HUES6 (cell line): ENCODE results near the gene NRXN3.

Experiments
- H3K27ac ChIP-seq: 2 replicates; pipeline ENCODE4 v1.7.0; 2013; ENCODE audit warnings: low read depth, mild to moderate bottlenecking, low read length, inconsistent platforms
- H3K27me3 ChIP-seq: 2 replicates; pipeline ENCODE4 v1.6.1; 2013; ENCODE audit warnings: low read length; ENCODE audit not compliant: control insufficient read depth, insufficient read depth
- H3K36me3 ChIP-seq: 2 replicates; pipeline ENCODE4 v1.6.1; 2013; ENCODE audit warnings: low read length; ENCODE audit not compliant: control insufficient read depth, insufficient read depth
- H3K4me1 ChIP-seq: 2 replicates; pipeline ENCODE4 v1.6.1; 2013; ENCODE audit warnings: low read length; ENCODE audit not compliant: control insufficient read depth, insufficient read depth
- H3K4me3 ChIP-seq: 2 replicates; pipeline ENCODE4 v1.5.1; 2013; ENCODE audit warnings: low read depth, low read length
- H3K9ac ChIP-seq: one replicate; pipeline ENCODE4 v1.6.1; 2013; ENCODE audit warnings: mild to moderate bottlenecking, low read length
- H3K9me3 ChIP-seq: 2 replicates; pipeline ENCODE4 v1.6.1; 2013; ENCODE audit warnings: low read depth, low read length; ENCODE audit not compliant: control insufficient read depth, insufficient read depth

Gene NRXN3

GRCh38 chr14:78848234-78848820 lies 678.2 kb downstream of the NRXN3 start:
- Histone ChIP-seq H3K9me3 (peaks cover 5% of the 10 kb centered on the region; the same call in 1 of the 2 replicates), H3K9ac (no peak overlapping the region), H3K4me3 (no peak overlapping the region), H3K4me1 (peaks cover 18% of the 10 kb centered on the region), H3K27ac (no peak overlapping the region), H3K36me3 (no peaks in the 10 kb centered on the region), H3K27me3 (no peaks in the 10 kb centered on the region)

DNA sequence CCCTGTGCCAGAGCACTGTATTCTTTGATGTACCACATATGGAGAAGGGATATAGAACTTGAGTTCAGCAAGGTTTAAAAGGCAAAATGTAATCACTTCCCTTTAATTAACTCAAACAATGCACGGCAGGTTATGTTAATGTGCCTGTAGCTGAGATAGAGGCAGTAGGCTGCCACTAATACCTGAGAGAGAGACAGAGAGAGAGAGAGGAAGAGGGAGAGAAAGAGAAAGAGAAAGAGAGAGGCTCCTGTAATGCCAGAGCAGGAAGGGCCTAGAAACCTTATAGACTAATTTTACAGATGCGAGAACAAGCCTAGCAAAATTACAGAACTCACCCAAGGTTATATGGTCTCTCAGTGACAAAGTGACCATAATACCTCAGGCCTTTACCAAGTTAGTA lies 679.8 kb downstream of the NRXN3 start:
- no peaks in the 10 kb centered on the region for H3K27me3 ChIP-seq
- H3K4me1 ChIP-seq: peaks cover 18% of the 10 kb centered on the region
- no peaks in the 10 kb centered on the region for H3K9me3 ChIP-seq
- H3K36me3 ChIP-seq: no peaks in the 10 kb centered on the region
- H3K27ac ChIP-seq: no peak overlapping the region
- H3K9ac ChIP-seq: no peak overlapping the region
- H3K4me3 ChIP-seq: no peak overlapping the region; the same call in 1 of the 2 replicates

- H3K9me3 ChIP-seq: no peaks in the 10 kb centered on the region
- H3K4me3 ChIP-seq: no peak overlapping the region
- H3K36me3 ChIP-seq: no peaks in the 10 kb centered on the region
- H3K9ac ChIP-seq: no peak overlapping the region
- no peaks in the 10 kb centered on the region for H3K27me3 ChIP-seq
- peaks cover 18% of the 10 kb centered on the region for H3K4me1 ChIP-seq
- no peak overlapping the region for H3K27ac ChIP-seq
These were observed 681.0 kb downstream of the NRXN3 start for GRCh38 chr14:78851189-78851588.

- Histone ChIP-seq H3K4me1 (peaks cover 18% of the 10 kb centered on the region), H3K27me3 (no peaks in the 10 kb centered on the region), H3K4me3 (no peak overlapping the region), H3K9ac (no peak overlapping the region), H3K9me3 (no peaks in the 10 kb centered on the region), H3K36me3 (no peaks in the 10 kb centered on the region), H3K27ac (no peak overlapping the region)
These were observed 681.9 kb downstream of the NRXN3 start for GRCh38 chr14:78852040-78852439.

DNA sequence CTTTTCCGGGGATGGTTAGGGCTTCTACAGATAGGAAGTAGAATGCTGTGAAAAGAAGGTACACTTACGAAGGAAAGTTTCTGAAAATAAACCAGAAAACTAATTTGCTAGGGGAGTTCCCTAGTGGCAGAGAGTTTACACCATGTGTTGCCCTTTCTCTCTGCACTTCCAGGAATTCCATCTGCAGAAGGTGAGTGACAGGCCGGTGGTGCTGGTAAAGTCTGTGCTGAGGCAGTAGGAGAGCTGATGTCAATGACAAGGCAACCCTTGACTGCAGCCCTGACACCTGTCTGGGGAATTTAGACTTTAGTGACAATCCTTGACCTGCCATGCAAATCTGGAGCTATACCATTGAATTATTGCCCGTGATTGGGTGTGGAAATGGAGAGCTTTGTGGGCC lies 687.8 kb downstream of the NRXN3 start:
- H3K27me3 ChIP-seq: no peaks in the 10 kb centered on the region
- H3K9ac ChIP-seq: no peak overlapping the region
- H3K36me3 ChIP-seq: no peaks in the 10 kb centered on the region
- H3K4me1 ChIP-seq: no peaks in the 10 kb centered on the region
- H3K9me3 ChIP-seq: no peaks in the 10 kb centered on the region
- no peak overlapping the region for H3K27ac ChIP-seq
- no peak overlapping the region for H3K4me3 ChIP-seq

- Histone ChIP-seq H3K27ac (no peak overlapping the region), H3K9ac (no peak overlapping the region), H3K4me1 (peaks cover under 1% of the 10 kb centered on the region; the same call in 1 of the 2 replicates), H3K9me3 (no peaks in the 10 kb centered on the region), H3K4me3 (no peak overlapping the region), H3K27me3 (no peaks in the 10 kb centered on the region), H3K36me3 (no peaks in the 10 kb centered on the region)
These were observed 693.0 kb downstream of the NRXN3 start for GRCh38 chr14:78863143-78863542.

DNA sequence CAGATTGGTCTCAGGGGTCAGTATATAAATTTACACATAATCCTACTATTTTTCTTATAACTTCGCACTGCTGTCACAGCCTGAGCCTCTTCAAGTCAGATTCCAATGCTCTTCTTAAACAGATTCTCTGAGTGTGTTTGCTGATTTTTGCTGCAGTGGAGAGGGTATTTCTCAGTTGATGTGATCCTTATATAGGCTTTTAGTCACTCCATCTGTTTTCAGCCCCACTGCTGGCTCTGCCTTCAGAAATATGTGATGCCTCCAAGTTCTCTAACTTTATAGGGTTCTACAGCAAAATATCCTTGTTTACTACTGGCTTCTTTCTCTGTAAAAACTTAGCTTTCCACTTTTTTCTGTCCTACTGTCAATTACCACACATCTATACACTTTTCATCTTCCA lies 702.7 kb downstream of the NRXN3 start:
- Histone ChIP-seq H3K27ac (no peak overlapping the region), H3K27me3 (no peaks in the 10 kb centered on the region), H3K4me3 (no peak overlapping the region), H3K9me3 (no peaks in the 10 kb centered on the region), H3K4me1 (peaks cover 19% of the 10 kb centered on the region; the same call in 1 of the 2 replicates), H3K9ac (no peak overlapping the region), H3K36me3 (no peaks in the 10 kb centered on the region)

DNA sequence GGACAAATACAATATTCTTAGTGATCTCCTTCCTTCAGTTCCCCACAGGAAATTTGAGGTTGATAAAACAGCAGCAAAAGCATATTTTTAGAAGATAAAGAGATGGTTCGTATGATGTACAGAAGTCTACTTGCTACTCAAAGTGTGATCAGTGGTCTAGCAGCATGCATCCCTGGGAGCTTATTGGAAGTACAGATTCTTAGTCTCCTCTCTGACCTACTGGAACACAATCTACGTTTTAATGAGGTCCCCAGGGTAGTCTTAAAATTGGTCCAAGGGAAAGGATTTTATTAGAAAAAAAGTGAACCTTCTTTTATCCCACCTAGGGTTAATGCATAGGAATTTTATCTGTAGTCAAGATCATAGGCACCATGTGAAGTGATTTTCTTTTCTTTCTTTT lies 703.4 kb downstream of the NRXN3 start:
- H3K4me1 ChIP-seq: peaks cover 16% of the 10 kb centered on the region; the same call in 1 of the 2 replicates
- H3K27ac ChIP-seq: no peak overlapping the region
- no peaks in the 10 kb centered on the region for H3K27me3 ChIP-seq
- no peaks in the 10 kb centered on the region for H3K36me3 ChIP-seq
- H3K9ac ChIP-seq: no peak overlapping the region
- H3K4me3 ChIP-seq: no peak overlapping the region
- no peaks in the 10 kb centered on the region for H3K9me3 ChIP-seq

DNA sequence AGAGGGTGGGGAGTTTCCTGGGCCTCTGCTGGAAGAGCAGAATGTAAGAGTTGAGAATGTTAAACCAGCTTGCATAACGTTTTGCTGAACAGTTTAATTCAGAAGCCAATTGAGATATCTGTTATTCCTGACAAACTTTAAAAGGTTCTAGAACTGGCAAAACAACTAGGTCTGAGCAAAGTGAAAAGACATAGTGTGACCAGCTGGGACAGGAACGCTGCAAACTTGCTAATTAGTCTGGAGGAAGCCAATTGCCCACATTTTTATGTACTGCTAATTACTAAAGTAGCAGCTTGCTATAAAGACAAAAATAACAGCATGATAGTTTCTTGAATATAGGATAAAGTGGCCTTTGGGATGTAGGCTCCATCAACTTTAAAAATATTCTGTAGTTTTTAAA lies 704.9 kb downstream of the NRXN3 start:
- H3K27ac ChIP-seq: no peak overlapping the region
- H3K9me3 ChIP-seq: no peaks in the 10 kb centered on the region

DNA sequence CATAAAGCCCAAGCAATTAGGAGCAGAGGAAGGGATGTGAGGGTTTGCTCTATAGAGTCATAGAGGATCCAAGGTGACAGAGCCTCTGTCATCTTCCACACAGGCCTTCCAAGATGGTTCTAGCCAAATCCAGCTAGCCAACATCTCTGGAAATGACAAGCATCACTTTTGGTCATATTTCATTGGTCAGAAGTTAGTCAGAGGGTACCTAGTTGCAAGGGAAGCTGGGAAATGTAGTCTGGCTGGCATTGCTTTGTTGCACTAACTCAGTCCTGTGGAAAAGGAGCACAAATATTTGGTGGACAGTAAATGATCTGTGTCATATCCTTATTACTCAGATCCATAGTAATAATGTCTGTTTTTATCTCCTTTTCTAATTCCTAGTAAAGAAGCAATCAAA lies 715.7 kb downstream of the NRXN3 start:
- no peak overlapping the region for H3K27ac ChIP-seq

More for the DNA sequence above, 704.9 kb downstream of the NRXN3 start:
- H3K9ac ChIP-seq: no peak overlapping the region
- H3K27me3 ChIP-seq: no peaks in the 10 kb centered on the region
- no peak overlapping the region for H3K4me3 ChIP-seq
- no peaks in the 10 kb centered on the region for H3K36me3 ChIP-seq
- H3K4me1 ChIP-seq: peaks cover 16% of the 10 kb centered on the region; the same call in 1 of the 2 replicates

DNA sequence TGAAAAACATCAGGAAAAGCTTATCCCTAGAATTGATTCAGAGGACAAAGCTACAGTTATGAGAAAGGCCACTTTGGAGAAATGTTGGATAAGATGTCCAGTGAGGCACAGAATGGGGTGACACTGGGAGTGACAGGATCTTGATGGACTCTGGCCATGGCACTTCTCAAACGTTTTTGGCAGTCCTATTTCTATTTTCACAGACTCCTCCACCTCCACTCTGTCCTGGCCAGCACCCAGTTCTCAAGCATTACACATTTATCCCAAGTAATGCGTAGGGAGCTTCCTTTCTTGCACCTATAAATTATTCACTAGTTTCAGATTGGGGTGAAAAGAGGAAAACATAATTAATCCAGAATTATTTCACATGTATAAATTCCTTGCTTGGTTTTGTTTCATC lies 727.3 kb downstream of the NRXN3 start:
- no peaks in the 10 kb centered on the region for H3K36me3 ChIP-seq
- H3K9me3 ChIP-seq: peaks cover 4% of the 10 kb centered on the region; the same call in 1 of the 2 replicates
- no peak overlapping the region for H3K4me3 ChIP-seq
- H3K4me1 ChIP-seq: peaks cover 24% of the 10 kb centered on the region; the same call in 1 of the 2 replicates
- no peaks in the 10 kb centered on the region for H3K27me3 ChIP-seq
- H3K9ac ChIP-seq: no peak overlapping the region
- H3K27ac ChIP-seq: no peak overlapping the region

More for the DNA sequence above, 715.7 kb downstream of the NRXN3 start:
- Histone ChIP-seq H3K27me3 (no peaks in the 10 kb centered on the region), H3K4me3 (no peak overlapping the region), H3K36me3 (no peaks in the 10 kb centered on the region), H3K9me3 (peaks cover 22% of the 10 kb centered on the region), H3K9ac (no peak overlapping the region), H3K4me1 (no peaks in the 10 kb centered on the region)
